Measurements from ENCODE around the gene PELI2.

PELI2 gene, protein sequence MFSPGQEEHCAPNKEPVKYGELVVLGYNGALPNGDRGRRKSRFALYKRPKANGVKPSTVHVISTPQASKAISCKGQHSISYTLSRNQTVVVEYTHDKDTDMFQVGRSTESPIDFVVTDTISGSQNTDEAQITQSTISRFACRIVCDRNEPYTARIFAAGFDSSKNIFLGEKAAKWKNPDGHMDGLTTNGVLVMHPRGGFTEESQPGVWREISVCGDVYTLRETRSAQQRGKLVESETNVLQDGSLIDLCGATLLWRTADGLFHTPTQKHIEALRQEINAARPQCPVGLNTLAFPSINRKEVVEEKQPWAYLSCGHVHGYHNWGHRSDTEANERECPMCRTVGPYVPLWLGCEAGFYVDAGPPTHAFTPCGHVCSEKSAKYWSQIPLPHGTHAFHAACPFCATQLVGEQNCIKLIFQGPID

DNA sequence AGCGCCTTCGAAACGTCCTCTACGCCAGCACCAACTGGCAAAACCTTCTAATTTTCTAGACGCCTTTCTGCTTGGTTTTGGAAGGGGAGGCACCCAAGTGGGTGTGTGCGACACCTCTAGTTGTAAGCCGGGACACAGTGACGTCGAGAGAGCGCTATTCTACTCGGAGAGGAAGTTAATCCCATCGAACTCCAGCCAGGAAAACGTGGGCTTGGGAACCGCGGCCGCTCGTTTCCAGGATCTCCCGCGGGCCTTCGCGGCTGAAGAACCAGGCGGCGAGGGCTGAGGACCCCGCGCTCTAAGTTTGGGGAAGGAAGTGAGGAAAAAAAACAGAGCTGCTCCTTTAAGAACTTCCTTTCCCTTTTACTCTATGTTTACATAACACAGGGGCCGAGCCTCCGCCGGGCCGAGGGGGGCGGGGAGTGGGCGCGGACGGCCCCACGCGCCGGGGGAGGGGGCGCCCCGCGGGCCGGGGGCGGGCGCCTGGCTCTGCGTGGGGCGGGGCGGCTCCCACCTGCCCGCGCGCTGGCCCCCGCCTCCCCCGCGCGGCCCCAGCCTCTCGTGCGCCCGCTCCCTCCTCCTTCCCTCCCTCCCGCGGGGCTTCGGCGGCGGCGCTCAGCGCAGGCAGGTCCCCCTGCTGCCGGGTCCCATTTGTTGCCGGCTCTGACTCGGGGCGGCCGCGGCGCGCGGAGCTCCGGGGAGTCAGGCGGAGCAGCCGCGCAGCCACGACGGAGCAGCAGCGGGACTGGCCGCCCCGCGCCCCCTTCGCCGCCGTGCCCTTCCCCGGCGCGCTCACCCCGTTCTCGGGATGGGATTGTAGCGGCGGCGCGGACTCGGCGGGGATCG lies at the start of gene PELI2:
Gene PELI2 (plus strand): TSS at position 647 of the 846 bp plus-strand sequence. CDS start 250 bp downstream, outside the sequence.
- peak; percentile 71 to 74 for DNase-seq

DNA sequence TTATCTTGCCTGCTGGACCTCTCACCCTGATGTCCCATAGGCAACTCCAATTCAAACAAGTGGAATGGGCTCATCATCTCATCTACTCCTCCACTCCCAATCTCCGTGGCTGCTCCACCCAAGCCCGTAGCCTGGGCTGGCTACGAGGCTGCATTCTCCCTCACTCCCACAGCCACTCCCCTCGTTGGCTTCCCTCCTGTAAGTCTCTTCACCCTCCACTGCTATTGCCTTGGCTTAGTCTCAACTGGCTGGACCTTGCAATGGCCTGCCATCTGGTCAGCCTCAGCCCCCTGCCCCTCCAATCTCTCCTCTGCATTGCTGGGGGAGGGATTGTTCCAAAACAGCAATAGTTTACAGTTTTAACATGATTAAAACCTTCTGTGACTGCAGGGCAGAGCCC lies 44.4 kb upstream of the PELI2 start:
- DNase-seq = no peak

DNA sequence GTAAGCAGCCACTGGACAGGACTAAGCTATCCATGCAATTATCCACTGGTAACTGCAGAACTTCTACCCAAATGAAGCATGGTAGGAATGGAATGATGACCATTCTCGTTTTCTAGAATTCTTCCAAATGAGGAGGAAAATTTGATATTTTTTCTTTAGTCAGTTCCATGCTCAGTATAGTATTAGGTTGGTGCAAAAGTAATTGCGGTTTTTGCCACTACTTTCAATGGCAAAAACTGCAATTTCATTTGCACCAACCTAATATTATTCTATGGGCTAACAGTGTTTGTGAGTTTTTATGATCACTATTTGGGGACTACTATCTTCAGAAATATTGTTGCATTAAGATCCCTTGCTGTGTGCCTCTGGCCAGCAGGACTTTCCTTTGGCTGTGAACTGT lies 42.9 kb upstream of the PELI2 start:
- no peak for DNase-seq

DNA sequence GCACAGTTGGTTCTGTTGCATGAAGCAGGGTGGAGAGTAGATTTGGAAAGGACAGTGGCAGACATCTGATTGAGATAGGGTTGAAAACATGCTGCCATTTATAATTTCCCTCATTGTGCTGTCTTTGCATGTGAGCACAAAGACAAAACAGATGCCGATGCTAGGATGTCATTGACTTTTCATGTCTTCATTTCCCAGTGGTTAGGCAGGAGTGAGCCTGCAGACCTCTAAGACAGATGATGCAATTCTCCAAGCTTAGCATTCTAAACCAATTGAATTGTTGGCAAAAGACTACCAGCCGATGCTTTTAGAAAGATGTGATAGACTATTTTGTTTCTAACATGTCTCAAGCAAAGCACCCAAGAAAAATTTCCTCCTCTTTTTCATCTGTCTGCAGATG lies 37.1 kb upstream of the PELI2 start:
- DNase-seq = no peak

DNA sequence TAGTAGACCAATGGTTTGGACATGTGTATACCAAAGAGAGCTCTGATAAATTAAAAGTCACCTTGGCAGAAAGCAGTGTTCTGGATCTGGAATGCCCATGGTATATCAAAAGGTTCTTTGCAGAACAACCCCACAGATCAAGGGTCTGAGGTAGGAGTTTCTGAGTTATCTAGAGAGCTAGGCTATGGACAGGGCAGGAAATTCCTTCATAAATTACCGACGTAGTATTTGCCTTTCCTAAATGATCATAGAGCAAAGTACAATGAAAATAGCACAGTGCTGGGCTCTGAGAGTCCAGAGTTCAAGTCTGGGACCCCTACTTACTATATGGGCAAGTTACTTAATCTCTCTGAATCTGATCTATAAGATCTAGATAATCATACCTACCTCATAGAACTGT lies 35.3 kb upstream of the PELI2 start:
- DNase-seq = no peak

DNA sequence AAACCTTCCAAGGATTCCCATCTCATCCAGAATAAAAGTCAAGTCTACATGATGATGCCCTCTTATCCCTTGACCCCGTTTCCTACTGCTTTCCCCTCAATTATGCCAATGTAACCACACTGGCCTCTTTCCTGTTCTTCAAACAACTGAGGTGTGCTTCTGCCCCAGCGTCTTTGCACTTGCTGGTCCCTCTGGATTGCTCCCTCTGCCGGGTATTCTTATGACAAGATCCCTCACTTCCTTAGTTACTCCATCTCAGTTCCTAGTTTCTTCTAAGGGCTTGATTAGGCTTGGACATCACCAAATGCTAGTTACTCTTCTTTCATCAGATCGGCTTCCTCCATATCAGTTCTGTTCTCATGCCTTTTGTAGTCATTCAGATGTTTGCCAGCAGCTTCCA lies 32.7 kb upstream of the PELI2 start:
- DNase-seq = no peak

DNA sequence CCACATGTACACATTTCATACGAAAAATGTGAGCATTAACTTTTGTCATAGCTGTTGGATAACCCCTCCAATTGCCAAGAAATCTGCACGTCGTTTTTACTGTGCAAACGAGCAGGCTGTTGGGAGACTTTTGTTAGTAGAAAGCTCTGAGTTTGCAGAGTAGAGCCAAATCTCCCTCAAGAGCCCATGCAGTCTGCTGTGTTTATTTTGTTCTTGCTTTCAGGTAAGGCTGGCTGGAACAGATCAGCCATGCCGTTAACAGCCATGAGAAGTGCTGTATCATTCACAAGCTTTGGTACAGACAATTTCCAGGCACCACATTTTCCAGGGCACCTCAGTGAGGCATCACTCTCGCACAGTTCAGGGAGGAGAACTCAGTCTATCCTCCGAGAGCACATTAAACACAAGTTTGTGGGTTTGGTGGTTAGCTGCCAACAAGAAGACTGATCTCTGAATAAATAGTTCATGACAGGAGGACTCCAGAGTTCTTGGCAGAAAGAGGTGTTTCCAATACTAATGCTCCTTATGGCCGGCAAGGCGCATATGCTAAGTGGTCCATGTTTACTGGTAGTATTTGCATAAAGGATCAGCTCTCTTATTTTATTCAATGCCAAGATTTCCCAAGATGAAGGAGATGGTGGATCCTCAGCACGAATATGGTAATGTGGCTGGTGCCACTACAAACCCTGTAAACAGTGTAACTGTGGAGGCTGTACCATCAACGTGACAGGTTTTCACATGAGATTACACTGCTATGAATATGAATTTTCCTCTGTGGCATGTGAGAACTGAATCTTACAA lies 30.3 kb upstream of the PELI2 start:
- DNase-seq = no peak

DNA sequence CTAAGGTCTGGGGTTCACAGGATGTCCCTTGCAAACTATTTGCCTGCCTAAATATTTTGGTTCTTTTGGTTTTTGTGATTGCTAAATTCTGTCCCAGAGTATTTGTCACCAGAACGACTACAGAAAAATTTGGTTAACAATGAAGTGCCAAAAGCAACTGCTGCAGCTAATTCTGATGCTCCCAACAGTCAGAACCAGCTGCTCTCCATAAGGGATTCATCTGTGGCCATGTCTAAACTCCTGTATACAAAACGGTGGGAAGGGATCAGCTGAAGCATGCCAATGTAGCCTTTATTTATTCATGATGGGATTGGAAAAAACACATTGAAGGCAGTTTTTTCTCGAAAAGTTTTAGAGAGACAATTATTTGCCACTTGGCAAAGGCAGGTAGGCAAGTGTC lies 29.3 kb upstream of the PELI2 start:
- no peak for DNase-seq

DNA sequence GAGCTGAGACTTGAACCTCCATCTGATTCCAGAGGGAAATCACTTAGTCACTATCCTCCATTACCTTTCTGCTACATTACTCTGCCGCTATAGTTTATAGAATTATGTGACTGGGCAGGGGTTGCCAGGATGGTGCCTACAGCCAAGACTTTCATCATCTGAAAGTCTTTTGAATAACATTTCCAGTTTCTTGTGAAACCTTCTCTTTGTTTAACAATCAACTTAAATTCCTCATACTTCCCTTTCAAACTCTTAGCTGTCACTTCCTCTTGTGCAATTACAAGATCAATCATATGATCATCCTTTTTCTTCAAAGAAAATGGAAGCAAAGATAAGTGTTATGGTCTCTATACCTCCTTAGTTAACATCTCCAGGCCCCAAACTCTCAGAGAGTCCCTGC lies 25.4 kb upstream of the PELI2 start:
- no peak for DNase-seq

DNA sequence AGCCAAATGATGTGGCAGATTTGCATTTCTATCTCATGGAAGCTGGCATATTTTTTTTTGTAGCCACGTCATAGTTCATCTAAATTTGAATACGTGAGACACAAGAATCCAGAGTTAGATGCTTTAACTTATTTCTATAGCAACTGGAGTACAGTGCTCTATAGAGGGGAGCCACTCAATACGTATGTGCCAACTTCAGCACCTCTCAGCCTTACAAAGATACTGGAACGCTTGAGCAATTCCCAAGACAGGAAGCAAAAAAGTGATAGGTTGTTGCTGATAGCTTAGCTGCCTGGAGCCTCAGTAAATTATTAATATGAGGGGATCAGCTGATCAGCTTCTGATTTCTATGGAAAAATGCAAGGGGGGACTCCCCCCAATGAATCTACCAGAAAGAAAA lies 24.1 kb upstream of the PELI2 start:
- DNase-seq = no peak

DNA sequence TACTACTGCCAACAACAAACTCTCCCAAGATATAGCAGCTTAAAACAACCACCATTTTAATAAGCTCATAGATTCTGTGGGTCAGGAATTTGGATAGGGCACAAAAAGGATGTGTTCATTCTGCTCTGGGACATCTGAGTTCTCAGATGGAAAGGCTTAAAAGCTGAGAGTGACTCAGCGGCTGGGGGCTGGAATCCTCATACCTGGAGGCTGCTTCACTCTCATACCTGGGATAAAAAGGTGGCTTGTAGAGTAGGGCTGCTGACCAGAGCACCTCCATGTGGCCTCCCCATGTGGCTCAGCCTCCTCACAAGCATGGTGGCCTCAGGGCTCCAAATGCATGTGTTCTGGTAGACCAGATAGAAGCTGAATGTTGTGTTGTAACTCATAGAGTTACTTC lies 20.2 kb upstream of the PELI2 start:
- DNase-seq = no peak

DNA sequence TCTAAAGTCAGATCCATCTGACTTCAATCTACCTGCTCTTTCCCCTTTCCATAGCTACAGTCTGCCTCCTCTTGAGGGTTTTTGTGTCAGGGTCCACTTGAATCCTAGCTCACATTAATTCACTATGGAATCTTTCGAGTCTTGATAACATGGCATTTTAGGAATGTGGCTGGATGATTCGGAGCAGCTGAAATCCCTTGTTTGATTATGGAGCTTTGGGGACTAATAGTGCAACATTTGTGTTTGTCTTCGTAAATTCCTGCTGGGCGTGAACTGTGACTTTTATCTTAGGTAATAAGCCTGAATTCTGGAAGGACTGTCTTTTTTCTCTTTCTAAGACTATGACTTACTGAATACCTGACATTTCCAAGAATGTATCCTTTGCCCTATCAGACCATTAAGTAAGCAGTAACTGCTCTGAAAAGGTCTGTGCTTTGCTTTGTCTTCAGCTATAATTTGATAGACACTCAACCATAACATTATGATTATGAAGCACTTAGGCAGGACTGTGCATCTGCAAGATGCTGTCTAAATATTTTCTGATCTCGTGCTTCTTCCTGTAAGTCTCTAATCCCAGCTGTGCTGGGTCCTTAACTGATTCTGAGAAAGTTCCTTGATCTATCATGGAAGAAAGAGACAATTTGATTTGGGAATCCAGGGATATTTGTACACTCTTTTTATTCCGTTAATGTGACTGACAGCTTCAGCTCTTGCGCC lies 19.0 kb upstream of the PELI2 start:
- no peak for DNase-seq

DNA sequence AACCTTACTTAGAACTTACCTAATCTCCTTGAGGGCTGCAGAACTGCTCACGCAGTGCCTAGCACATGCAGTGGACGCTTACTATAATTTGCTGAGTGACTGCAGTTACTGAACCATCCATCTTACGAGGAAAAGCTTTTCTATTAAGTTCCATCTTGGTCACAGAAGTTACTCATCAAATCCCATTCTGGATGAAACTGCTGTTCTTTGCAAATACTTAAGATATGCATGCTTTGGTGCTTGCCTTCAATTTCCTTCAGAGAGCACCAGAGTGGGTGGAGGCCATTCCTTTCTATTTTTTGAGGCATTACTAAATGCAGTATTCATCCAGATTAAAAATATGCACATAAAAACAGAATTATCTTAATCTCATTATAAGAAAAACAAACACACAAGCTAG lies 17.7 kb upstream of the PELI2 start:
- DNase-seq = no peak

DNA sequence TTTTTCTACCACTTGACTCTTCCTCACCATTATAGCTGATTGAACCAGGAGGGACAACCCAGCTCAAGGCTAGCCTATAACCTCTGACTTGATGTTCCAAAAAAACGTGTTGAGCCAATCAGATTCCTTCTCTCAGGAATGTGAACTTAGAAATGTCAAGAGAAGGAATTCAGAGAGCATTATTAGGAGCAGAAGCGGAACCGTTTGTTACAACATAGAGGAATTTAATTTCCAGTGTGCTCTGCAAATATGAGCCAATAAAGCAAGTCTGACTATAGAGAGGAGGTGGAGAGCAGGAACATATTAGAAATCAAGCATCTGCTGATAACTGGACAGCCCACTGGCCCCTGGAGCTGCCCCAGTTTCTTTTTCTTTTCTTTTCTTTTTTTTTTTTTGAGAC lies 15.3 kb upstream of the PELI2 start:
- no peak for DNase-seq

DNA sequence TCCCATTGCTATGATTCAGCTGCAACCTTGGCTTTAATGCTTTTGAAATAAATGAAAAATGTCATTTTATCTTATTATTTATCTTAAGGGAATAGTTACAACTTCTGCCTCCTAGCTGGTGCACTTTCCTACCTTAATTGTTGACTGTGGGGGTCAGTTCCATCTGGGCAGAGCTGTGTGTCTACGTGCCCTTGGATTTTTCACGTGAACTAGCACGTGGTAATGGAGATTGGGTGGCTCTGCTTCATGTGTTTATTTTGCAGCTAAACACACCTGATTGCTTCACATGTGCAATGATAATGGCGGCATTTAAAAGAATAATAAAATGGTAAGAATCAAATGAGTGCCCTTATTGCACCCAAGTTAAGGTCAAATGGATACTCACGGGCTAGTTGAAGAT lies 10.6 kb upstream of the PELI2 start:
- DNase-seq = no peak

DNA sequence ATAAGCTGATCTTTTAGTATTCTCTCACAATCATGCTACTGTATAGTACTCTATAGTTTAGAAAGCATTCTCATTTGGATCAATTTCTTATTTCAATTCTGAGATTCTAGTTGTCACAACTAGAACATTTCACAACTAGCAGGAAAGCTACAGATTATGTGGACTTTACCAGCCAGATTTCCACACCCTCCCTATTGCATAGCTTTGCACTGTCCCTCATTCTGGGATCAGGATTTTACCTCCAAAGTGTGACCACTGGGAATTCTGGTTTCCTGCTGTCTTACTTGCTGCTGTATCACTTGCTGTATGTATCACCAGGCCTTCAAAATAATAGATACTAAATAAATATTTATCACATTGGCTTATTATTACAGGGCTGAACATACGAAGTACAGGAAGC lies 10.2 kb upstream of the PELI2 start:
- no peak for DNase-seq

DNA sequence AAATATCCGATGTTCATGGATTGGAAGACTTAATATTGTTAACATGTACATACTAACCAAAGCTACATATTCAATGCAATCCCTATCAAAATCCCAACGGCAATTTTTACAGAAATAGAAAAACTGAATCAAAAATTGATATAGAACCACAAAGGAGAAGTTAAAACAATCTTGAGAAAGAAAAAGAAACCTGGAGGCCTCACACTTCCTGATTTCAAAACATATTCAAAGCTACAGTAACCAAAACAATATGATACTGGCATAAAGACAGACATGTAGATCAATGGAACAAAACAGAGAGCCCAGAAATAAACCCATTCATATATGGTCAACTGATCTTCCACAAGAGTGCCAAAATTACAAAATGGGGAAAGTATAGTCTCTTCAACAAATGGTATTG lies 5.4 kb upstream of the PELI2 start:
- no peak for DNase-seq

DNA sequence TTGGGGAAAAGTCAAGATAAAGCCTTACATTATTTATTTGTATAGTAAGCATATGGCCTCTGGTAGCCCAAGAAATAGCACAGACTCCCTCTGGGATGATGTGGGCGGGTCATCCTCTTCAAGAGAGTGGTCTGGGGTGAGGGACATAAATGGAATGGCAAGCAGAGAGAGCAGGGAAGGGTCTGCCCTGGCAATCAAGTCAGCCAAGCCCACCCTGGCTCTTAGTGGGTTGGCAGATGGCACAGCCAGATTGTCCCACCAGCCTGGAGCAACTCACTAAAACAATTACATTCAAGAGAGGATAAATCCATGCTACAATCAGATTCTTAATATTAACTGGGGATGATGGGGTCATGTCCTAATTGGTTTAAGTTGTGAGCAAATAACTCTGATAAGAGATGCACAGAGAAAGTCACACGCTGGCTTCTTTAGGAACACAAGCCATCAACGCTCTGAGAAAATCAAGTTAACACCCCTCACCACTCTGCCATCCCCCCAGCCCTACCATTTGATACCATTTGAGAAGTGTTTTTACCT lies 2.8 kb upstream of the PELI2 start:
- DNase-seq = no peak

DNA sequence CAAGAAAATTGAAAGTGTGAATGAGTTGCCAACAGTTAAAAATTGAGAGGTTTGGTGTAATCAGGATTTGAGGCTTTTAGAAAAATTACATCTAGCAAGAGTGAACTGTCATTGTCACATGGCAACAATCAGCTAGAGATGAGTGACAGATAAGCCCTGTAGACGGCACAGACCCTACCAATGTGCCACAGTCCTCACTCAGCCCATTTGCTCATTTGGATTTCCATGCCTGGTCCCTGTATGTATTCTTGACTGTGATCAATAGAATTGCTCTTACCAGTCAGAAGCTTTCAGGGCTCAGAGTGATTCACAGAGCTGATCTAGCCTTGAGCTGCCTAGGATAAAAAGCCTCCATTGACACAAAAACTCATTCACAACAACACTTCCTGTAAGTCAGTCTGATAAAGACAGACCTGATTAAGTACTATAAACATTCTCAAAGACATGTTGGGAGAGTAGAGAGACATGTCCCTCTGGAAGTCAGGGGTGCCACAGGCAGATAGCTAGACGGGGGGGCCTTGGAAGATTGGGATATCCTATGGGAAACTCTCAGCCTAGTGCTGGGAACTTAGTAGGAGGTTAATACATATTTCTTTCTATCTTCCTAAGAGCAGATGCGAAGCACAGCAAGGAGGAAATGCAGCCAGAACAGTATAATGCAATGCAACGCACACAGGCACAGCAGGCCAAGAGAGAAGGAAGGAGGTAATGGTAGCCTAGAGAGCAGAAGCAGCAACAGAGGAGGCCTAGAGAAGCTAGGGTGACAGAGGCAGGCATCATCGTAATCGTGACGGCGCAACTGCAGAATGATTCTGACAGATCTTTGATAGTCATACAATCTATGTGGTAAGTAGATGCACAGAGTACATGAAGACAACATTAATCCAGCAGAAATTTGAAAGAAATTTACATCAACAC lies 2.0 kb upstream of the PELI2 start:
- no peak for DNase-seq

DNA sequence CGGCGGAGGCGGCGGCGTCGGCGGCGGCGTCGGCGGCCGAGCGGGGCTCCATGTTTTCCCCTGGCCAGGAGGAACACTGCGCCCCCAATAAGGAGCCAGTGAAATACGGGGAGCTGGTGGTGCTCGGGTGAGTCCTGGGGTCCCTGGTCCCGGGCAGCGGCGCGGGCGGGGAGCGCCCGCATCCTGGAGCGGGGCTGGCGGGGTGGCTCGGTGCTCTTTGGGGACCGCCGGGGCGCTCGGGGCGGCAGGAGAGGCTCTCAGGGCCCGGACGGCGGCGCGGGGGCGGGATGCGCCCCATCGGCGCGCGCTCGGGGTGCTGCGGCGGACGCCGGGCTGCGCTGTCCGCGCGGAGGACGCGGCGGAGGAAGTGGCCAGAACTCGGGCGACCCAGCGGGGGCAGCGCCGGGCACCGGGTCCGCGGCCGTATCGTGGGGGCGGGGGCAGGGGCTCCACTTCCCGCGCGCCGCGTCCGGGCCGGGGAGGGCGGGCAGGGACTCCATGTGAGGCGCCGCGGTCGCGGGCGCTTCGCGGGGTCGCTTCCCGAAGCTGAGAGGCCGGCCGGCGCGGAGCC lies 485 bp downstream of the PELI2 start:
- peak; percentile 27 to 43 for DNase-seq
